ENCODE data around the gene SMOC2.
"Not testable (repeated sequence)": the region's sequence is repeated elsewhere in the genome, so short reads cannot be mapped to it uniquely, and the experiment has no call there.

SMOC2 gene

DNA sequence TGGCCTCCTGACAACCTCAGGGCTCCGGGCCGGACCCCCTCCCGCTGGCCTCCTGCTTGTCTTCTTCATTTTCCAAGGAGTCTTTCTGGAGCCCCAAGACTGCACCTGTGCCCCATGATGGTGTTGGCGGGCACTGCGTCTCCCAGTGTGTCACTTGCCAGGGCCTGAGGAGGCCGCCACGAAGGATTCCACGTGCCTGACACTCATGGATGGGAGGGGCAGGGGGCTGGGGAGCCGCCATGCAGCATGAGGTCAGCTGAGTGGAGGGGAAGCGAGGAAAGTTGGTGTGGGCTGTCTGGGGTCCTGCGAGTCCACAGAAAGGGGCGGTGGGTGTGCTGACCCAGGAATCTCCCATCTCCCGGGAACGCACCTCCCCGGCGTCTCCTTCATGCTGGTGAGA, 165.7 kb downstream of the SMOC2 start:
- DNase-seq = no peak

DNA sequence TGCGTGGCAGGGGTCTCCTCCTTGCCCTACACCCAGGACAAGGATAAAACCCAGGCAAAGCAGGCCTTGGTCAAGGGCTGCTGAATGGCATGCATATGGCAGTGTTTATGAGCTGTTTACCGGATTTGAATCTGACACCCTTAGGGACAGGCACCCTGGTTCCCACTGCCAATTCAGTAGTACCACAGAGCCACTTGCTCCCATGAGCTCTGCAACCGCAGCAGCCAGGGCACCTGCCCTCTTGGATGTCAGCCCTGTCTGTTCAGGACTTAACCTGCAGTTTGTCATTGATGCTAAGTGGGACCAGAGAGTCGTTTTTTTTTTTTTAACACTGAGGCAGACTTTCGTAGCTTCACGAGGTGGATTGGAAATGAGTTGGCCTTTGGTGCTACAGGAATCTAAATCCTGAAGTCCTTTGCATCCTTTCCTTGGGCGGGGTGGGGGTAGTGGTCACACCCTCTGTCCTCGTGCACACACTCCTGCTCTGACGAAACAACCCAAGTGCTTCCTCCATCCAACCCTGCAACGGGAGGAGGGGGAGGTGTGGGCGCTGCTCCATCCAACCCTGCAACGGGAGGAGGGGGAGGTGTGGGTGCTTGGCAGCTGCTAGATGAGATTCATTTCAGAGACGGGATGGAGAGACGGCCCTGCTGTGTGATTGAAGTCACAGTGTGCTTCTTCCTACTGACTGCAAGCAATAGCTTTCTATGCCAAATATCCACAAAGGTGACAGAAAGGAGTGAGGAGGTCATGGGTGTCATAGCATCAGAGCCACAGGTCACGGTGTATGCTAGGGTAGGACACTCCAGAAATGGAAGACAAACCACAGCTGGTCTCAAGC, 166.5 kb downstream of the SMOC2 start:
- no peak for DNase-seq

DNA sequence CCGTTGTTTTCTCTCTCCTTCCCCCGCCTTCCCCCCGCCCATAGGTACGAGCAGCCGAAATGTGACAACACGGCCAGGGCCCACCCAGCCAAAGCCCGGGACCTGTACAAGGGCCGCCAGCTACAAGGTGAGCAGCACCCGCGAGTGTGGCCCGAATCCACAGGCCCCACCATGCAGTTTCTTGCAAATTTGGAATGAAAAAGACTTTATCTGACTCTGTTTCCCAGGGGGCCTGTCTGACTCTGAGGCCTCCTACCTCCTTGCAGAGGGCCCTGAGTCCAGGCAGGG, 167.1 kb downstream of the SMOC2 start:
- DNase-seq = no peak

DNA sequence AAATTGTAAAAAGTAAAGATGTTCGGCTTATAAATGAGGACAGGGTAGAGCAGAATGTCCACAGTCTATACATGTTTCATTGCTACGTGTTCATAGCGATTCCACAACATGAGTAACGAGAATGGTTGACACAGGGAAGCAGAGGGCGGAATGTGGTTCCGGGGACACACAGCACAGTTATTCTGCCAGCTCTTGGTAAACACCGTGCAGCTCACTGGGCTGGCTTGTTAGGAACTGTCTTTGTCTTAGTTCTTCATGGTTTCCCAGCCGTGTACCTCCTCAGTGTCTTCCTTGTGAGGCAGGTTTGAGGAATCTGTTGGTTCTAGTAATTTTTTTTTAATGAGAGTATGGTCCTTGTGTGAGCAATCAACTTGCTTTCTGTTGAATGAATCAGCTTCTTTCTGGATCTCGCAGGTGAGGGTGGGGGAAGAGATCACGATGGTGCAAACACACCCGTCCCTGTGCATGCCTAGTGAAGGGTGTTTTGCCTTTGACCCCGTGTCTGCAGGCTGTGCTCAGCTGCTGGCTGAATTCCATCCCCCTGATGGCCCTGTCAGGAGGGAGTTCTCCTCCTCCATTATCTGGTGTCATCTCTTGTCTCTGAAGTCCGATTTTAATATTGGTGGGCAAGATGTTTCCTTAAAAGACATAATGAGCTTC, 168.2 kb downstream of the SMOC2 start:
- DNase-seq = no peak

DNA sequence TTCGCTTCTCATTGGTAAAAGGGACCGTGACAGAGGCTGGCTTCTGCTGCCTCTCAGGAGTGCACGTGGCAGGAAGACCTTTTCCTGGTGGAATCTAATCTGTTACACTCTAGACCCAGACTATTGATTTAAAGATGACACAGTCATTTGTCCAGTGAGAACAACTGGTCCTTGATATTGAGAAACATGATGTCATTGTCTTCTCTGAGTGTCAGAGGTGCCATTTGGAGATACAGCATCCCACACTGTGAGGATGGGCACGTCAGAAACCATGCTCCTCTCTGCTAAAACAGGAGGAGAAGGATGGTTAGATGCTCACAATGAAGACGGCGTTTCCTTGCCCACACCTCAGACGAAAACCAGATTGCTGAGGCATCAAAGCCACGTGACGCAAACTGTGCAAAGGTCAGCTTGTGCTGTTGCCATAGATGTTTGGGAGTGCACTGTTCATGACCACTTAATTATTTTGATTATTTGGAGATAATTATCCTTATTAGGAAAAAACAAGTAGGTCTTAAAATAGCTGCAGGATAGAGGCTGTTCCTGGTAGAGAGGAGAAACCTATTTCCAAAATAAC, 169.0 kb downstream of the SMOC2 start:
- no peak for DNase-seq

DNA sequence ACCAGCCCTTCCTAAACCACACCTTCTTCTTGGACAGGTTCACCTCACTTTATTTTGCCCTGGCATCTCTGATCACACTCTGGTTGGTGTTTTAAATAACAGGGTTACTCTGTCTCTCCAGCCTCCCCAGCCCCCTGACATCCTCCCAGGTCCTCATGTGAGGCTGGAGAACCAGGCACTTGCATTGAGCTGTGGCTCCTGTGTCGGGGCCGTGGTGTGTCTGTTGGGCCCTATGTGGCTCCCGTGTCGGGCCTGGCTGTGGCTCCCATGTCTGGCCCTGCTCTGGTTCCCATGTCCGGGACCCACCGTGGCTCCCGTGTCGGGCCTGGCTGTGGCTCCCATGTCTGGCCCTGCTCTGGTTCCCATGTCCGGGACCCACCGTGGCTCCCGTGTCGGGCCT, 170.0 kb downstream of the SMOC2 start:
- not testable (repeated sequence) for DNase-seq

DNA sequence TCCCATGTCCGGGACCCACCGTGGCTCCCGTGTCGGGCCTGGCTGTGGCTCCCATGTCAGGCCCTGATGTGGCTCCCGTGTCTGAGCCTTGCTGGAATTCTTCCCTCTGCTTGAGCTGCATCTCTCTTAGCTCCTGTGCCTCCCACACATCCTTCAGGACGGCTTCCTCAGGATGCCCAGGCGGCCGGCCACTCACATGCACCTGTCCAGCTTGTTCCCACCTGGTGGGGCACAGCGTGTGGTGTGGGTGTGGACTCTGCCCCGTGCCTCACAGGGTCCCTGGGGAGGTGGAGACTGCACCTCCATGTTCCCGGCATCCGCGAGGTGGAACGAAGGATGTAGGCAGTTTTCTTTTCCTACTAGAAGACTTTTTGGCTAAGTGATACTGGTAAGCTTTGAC, 170.7 kb downstream of the SMOC2 start:
- DNase-seq = no peak

DNA sequence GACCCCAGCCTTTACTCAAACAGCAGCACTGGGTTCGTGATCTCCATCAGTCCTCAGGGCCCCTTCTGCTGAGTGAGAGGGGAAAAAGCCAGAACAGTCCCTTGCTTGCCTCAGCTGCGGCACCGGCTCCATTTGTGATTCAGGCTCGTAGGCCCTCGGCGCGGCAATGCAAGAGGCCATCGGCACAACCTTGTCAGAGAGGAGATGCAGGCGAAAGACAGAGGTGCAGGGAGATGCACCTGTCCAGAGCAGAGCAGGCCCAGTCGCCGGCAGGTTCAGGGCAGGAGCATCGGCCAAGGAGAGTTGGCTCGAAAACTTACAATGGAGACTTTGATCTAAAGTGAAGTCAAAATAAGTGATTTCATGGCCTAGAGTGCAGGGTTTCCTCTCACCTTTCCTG, 171.6 kb downstream of the SMOC2 start:
- no peak for DNase-seq

DNA sequence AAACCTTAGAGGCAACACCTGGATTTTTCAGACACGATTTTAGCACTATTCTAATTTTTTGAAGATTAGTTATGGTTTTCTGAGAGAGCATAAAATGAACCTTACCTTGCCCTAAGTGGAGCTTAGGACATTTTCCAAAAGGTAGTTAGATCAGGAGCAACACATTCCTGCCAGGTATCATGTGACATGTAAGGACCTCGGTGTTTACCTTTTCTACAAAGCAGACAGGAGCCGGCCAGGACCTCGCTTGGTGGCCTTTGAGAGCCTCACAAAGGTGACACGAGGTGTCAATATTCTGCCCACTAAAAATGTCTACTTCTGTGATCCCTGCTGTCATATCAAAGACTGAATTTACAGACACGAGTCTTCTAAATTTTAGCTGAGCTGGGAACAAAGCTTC, 174.9 kb downstream of the SMOC2 start:
- no peak for DNase-seq

DNA sequence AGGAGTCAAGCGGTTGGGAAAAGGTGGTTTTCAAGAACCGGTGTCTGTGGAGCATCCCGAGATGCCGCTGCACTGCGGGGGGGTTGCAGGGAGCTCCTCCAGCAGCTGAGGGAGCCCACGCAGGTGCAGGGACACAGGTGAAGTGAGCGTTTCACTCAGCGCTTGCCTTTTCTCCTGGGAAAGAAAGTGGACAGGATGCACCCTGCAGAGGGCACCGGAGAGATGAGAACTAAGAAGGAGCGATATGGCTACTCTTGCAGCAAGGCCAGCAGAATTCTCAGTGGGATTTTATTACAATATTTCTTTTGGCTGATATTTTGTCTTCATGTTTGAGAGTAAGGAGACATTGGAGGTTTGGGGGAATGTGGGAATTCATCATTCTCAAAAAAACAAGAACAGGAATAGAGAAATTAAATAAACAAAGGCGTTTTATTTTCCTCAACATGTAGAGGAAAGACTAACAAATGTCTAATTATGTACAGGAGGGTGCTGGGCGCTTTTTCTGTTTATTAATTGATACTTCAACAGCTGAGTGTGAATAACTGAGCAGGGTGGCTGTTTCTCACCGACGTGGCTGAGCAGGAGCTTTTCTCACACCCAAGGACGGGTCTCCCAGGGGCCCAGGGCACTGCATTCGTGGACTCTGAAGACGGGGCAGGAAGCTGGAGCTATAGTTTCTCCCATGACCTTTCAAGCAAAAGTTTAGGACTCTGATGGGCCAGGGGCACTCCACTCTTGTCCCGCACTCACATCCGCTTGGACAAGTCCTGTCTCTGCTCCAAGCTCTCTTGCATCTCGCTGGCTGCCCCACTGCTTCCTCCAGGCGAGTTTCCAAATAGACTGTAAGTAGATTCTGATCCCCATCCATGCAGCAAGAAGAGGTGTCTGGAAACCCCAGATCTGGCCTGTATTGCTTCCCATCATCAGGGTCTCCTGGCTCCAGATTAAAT, 176.1 kb downstream of the SMOC2 start:
- no peak for DNase-seq

DNA sequence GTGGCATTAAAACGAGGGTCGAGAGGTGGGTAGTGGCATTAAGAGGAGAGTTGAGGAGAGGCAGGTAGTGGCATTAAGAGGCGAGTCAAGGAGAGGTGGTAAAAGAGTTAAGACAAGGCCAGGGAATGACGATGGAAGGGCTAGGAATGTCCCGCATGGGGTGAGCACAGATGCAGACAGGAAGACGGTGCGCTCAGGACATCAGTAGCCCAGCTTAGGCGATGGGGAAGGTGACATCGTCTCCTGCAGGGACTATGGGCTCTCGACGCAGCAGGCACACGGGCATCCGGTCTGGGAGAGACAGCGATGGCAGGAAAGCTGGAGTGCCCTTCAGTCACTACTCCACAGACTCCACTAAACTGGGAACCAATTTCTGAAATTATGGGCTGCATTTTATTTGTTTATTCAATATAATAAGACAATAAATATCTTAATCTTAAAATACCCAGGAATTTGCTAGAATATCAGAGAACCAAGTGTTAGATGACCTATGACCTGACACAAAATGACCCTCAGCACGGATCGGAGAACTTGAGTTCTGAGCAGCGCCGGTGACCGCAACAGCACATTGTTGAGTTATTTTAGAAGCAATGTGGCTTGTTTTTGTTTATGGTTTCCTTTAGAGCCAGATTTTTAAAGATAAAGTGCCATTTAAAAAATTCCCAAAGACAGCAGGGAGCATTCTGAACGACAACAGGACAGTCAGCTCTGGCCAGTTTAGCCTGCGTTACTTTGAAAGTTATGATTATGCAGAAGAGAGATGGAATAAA, 177.7 kb downstream of the SMOC2 start:
- DNase-seq = no peak

DNA sequence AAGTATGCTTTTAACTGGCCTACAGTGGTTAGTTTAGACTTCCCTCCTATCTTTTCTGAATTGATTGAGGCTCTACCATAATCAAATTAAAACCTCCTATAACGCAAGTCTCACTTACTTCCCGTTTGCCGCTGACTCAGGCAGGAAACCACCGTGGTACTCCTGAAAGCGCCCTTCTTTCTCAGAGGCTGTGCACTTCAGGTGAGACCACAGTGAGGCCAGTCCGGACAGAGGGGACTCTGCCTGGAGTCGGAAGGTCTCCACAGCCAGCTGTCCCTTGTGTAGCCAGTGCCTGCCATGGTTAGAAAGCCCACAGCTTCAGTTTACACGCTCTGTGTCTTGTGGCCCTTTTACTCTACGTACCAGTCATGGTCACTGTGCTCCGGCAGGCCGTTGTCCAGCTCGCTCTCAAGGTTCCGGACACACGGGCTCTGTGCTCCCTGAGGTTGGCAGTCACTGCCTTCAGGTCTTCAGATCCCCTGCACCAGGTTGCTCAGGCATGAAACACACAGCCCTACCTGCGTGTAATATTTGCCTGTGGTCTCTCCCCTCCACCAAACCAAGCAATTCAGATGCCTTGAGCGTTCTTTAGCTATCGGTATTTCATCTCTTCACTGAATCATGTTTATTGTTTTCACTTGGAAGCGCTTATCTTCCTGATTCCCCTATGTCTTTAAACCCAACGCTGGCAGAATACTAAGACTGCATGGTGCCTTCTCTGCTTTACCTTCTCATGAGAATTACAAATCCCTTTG, 178.8 kb downstream of the SMOC2 start:
- DNase-seq = no peak

DNA sequence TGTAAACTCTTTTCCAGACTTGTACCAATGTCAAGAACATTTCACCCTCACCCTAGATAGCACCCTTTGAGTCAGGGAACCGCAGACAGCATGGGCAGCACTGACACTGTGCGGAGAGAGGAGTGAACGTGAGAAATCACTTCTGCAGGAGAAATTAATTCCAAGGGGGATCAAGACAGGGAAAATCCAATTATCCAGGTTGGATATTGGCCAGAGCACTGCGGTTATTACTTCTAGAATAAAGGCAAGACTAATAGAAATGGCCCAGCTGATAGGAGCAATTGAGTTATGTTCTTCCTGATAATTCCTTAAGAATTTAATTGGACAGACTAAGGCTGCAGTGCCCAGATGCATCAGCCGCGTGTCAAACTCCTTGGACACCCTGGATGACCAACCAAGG, 179.6 kb downstream of the SMOC2 start:
- DNase-seq = no peak

DNA sequence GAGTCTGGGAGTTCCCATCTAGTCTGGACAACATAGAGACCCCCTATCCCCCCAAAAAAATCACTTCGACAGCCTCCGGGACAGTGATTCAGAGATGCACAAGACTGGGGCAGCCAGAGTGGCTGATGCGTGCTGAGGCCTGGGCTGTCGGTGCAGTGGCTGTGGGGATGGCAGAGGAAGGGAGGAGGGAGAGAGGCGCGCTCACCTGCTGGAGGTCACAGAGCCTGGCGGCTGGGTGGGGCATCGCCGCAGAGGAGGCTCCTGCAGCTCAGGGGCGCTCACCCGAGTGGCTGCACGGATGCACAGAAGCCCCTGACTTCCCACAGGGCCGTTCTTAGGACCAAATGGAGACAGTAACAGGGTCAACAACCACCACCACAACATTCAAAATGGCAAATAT, 182.8 kb downstream of the SMOC2 start:
- DNase-seq = no peak

DNA sequence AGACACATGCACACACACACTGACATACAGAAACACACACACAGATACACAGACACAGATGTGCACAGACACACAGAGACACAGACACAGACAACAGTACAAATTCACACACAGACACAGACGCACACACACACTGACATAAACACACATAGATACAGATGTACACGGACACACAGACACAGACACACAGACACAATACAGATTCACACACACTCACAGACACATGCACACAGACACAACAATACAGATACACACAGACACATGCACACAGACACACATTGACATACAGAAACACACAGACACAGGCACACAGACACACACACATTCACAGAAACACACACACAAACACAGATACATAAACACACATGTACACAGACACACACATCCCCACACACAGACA, 183.6 kb downstream of the SMOC2 start:
- DNase-seq = no peak

DNA sequence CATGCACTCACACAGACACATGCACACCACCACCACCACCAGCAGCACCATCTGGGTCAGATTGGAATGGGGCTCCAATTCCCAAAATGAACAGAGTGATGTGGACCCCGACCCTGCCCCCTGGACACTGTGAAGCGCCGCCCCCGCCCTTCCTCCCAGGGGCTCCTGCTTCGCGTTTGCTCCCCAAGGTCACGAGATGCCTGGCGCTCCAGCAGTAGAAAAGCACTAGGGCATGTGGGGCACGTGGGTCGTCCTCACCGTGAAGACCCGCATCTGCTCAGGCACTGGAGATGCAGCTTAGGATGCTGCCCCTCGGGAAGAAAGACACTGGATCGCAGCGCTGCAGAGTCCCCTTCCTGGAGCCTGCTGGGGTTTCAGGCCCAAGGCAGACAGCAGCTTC, 184.0 kb downstream of the SMOC2 start:
- DNase-seq = no peak

DNA sequence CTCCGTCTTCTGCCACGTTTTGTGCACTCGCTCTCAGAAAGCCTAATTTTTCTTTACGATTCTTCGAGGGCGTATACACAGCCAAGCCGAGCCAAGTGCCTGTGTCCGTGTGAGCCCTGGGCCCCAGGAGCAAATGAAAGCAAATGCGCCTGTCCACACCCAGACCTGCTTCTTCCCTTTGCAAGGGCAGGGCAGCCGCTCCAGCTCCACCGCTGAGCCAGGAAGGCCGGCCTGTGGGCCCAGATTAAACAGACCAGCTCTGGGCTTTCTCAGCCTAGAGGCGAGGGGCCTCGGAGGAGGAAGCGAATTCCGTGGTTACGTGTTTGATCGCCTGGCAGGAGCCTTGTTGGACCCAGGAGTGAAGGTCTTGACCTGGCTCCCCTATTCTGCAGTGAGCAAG, 184.6 kb downstream of the SMOC2 start:
- no peak for DNase-seq

DNA sequence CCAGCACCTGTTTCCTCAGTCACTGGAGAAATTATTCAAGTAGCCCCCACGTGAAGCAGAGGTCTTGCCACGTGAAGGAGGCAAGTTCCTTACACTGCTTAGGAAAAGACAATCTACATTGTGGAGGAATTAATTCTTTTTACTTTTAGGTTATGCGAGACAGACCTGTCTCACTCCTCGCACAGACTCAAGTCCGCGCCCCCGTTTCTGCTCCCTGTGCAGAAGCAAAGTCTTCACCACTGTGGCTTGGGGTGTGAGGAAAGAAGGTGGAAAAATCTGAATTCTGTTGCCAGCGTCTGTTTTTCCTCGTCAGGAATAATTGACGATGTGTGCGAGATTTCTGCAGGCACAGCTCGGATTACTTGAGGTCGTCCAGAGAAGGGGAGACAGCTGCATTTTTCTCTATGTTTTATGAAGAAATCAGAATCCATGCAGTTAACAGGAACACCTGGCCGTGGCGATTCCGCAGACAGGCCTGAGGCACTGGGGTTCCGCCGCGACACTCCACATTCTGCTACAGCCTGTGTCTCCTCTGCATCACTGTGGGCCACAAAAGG, 185.1 kb downstream of the SMOC2 start:
- no peak for DNase-seq

DNA sequence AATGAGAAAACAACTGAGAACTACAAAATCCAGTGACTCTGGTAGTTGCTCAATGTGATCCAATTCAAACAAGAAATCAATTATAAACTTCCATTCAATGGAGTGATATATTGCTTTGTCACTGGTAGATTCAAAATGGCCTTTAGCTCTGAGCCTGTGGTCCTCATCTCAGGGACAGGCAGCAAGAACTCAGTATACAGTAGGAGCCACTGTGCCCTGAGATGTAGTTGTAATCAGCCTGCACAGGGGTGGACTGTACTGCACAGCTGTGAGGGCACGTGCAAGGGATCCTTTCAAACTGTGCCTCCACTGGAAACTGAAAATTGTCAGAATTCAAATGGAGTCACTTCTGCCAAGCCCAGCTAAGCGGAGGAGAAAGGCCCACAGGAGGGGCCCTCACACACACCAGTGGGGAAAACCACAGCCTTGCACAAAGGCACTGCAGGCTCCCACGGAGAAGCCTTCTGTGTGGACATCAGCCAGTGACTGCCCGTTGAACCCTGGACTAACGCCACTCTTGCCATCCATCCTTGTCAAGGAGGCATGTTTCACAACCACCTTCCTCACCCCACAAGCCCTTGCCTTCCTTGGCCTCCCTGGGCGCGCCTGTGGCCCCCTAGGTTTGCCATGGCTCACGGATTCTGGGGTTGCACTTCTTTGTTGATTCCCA, 186.7 kb downstream of the SMOC2 start:
- DNase-seq = no peak

DNA sequence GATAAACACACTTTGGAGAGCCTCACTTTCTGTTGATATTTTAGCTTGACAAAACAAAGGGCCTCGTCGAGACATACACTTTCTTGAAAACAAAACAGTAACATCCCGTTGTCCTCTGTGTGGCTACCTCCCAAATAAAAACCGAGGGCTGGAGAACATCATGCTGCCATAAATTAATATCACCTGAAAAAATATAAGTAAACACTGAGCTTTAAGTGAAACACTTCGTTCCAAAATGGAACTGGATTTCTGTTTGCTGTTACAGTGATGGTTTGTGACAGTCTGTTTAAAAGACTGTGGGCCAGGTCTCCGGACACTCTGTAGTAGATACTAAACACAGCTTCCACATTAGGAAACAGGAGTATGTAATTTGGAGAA, 187.2 kb downstream of the SMOC2 start:
- no peak for DNase-seq
